Suppressor macrophage treated with lipopolysaccharide for 1 hour (primary cell): ENCODE measurements around the gene RP9.
A peak's percentile ranks its signal among the peaks of the same experiment; 100 is the strongest.
"Not testable (repeated sequence)": the region's sequence is repeated elsewhere in the genome, so short reads cannot be mapped to it uniquely, and the experiment has no call there.

Experiments used
- DNase-seq, 3 donors: peaks; one replicate each; pipeline ENCODE4 v3.0.0-alpha.2; 2020 to 2022

RP9 gene

DNA sequence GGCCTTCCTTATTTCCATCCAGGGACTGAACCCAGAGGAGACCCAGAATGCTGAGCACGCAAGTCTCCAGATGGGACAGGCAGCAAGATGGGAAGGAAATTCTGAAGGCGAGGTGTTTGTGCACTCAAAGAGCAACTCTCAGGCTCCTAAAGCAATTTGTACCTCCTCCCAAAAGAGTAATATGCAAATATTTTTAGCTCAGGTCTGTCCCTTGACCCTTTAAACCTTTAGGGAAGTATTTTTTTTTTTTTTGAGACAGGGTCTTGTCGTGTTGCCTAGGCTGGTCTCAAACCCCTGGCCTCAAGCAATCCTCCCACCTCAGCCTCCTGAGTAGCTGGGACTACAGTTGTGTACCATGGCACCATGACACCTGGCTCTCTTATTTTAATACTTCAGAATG is 8.4 kb downstream of the RP9 start:
- DNase-seq = no peak

DNA sequence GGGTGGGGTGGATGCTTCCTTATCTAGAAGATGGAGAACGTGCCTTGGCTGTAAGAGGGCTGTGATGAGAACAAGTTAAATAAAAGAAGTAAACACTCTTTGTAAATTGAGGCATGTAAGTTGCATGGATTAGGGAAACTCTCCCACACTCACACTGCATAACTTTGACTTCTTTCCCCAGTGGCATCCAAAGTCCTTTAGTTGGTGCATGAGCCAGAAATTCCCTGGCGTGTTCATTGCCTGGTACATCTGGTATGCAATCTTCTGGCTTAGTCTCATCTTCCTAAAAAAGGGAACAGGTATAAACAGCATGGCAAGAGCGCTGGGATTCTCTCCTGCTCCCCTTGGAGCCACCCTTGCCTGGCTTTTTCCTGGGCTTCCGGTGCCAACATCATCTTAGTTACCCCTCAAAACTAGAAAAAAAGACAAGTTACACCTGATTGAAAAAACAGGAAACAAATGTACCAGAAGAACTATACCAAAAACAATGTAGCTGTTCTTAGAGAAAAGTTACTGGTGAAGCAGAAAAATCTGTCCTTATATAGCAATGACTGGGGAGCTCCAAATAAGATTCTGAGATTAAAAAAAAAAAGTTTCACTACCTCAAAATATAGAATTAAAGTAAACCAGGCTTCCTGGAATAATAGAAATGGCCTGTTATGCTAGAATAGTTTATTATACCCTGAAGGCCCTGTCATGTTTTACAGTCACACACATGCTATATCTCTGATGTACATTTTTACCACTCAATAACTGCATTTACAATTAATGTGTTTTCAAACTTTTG is 9.9 kb downstream of the RP9 start:
- no peak for DNase-seq

DNA sequence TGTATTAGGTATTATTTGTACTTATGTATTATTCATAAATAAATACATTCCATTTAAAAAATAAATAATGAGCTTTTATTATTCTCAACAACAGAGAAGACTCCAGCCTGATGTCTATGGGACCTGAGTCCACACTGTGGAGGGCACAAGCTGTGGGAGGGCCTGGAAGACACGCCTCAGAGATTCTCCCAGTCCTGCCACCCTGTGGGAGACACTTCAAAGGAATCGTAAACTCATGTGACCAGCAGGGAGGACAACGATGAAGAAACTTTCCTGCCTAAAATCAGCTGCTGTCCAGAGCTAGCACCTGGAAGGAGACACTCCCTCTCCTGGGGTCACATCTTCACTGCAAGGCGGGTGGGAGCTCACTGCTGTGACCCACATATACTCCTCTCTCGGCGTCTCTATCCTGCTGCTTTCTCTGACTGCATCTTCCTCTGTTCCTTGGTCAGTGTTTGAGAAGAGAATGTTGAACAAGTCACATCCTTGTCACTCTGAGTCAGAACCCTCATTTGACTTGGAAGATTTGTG is 14.4 kb downstream of the RP9 start:
- DNase-seq = not testable (repeated sequence)

DNA sequence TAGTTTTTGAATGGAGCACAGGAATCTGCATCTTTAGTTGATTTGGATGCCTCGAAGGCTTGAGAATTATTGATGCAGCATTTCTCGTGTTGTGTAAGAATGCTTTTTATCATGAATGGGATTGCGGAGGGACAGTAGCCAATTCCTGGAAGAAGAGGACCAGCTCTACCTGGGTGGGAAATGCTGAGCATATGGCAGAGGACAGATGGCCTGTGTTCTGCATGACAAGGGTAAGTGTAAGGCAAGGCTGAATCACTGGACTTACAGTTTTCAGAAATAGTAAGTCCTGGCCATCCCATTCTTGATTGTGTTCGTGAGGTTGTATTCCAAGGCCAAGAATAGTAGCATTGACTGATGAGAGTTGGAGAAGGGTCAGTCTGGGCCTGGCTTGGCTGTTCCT is 15.9 kb downstream of the RP9 start:
- no peak for DNase-seq

DNA sequence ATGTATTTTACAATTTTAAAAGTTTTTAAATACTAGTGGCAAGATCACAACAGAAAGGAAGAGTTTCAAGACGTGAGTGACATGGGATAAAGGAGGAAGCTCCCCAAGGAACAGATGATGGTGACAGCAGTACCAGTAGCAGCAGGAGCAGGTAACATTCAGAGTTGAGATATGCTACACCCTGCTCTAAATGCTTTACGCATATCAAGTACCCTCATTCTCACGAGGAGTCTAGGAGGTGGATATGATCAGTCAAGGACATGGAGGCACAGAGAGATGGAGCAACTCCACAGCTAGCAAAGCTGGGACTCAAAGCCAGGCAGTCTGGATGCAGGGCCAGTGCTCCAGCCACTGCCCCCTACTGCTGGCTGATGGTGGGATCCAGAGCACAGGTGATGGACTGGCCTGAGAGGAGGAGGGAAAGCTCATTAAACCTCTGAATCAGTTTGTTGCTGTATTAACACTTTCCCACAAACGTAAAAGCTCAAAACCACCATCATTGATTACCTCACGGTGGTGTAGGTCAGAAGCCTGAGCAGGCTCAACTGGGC is 17.5 kb downstream of the RP9 start:
- no peak for DNase-seq

DNA sequence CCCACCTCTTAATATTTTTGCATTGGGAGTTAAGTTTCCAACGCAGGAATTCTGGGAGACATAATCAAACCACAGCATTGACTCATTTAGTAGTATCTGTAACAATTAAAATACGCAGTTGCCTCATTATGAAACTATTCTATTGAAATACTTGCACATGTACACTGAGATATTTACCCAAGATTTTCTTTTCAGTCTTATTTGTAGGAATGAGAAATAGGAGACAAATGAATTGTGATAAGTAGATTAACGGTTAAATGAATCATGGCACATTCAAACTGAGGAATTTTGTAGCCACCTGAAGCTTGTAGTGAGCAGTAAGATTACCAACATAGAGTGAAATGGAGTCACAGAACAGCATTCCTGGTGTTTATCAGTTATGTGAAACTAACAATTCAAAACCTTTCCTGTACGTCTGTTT is 18.1 kb downstream of the RP9 start:
- DNase-seq = no peak

DNA sequence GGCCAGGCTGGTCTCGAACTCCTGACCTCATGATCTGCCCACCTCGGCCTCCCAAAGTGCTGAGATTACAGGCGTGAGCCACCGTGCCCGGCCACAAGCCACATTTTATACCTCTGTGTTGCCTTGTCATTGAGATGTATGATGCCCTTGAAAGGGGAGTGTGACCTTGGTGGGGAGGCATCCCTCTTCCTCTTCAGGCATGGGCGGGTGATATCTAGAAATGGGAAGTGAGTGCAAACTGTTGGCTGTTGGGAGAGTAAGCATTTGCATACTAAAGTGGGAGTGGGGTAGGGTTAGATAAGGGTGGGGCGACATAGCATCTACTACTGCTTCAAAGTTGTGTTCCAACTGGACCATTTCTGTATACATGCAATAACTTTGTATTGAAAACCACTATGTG is 20.1 kb downstream of the RP9 start:
- DNase-seq = no peak

DNA sequence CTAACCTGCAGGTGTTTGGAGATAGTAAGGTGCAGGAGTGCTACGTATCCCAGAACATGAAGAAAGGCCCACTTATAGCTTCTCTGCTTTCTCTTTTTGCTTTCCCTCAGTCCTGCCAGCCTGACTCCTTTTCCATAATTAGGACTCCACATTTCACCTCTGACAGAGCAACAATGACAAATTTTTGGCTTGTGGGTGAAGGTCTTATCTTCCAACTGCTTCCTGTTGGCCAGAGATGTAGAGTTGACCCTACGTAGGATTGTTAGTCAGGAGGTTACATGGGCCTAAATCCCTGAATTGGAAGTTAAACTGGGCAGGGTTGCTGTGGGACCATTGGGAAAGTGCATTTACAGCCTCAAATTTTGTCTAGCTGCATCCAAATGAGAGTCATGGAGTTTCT is 21.3 kb downstream of the RP9 start:
- no peak for DNase-seq

DNA sequence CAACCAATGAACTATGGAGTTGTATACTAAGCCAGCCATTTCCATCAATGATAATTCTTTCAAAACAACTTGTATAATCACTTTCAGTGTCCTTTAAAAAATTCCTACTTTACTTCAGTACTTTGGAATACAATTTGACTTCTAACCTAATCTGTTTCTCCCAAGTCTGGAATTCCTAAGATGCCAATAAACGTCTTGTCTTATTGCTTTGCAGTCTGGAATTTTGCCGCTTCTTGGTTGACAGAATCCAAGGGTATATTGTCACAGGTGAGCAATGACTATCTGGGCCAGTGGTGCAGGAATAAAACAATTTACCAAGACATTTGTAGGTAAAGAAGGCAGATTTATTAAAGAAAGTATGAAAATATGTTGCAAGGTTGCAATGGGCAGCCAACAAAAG is 21.8 kb downstream of the RP9 start:
- no peak for DNase-seq

DNA sequence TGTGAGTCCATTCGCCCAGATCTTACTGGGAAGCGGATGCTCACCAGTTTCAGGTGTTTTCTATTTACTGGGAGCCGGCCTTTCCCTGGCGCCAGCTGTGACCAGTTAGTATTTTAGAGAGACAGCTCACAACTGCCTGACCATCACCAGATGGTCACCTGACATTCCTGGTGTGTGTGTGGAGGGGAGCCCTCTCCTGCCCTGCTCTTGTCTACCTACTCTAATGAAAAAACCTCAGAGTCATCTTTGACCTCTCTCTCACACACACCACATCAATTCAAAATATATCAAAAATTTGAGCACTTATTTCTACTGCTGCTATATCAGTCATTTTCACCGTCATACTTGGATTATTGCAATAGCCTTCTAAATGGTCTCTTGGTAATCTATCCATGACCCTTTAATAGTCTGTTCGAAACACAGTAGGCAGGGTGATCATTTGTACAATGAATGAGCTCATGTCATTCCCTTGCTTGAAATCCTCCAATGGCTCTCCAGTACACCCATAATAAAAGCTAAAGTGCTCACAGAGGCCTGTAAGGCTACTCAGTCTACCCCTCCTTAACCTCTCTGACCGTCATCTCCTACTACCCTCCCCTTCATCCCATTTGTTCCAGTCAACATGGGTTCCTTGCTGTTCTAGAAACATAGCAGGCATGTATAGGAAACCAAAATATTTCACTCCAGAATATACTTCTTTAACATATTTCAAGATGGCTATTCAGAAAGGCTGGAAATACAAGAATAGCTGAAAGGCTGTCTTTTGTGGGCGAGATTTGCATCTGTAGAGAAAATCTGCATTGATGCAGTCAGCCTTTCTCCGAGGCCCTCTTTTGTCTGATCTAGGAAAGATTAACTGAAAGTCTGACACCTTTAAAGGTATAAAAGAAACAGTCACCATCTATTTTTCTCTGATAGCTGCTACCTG is 29.2 kb downstream of the RP9 start:
- no peak for DNase-seq

DNA sequence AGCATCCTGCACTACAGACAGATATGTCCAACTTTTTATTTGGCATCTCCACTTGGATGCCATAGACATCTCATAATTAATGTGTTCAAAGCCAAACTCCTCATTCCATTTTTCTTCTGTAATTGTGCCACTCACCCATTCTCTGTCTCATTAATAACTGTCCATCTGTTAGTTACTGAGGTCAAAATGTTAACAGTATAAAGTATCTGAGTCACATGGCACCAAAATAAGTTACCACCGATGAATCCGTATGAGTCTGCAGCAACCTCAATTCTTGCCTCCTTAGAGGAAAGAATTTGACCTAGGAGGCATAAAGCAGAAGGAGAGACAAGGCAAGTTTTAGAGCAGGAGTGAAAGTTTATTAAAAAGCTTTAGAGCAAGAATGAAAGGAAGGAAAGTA is 30.1 kb downstream of the RP9 start:
- no peak for DNase-seq

DNA sequence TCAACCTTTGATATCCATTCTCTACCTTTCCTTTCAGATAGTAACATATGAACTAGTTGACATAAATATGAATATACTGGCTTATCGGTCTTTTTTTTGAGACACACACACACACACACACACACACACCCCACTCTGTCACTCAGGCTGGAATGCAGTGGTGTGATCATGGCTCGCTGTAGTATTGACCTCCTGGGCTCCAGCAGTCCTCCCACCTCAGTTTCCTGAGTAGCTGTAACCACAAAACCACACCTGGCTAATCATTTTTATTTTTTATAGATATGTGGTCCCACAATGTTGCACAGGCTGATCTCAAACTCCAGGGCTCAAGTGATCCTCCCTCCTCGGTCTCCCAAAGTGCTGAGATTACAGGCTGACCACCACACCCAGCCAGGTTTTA is 32.5 kb downstream of the RP9 start:
- no peak for DNase-seq

DNA sequence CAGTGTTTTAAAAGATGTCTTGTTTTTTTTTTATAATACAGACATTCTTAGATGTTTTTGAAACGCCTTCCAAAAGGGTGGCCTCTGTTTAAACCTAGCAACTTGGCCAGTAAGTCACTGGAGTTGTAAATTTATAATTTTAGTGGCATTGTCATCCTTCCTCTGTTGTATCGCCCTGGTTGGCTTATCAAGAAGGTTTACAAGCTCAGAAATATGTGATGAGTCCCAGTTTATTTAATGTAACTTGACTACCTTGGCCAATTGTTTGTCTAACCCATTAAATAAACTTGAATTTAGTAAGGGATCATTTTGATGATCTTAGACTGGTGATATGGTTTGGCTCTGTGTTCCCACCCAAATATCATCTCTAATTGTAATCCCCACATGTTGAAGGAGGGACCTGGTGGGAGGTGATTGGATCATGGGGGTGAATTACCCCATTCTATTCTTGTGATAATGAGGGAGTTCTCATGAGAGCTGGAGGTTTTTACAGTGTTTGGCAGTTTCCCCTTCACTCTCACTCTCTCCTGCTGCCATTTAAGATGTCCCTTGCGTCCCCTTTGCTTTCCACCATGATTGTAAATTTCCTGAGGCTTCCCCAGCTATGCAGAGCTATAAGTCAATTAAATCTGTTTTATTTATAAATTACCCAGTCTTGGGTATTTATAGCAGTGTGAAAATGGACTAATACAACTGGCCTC is 33.2 kb downstream of the RP9 start:
- DNase-seq = no peak

DNA sequence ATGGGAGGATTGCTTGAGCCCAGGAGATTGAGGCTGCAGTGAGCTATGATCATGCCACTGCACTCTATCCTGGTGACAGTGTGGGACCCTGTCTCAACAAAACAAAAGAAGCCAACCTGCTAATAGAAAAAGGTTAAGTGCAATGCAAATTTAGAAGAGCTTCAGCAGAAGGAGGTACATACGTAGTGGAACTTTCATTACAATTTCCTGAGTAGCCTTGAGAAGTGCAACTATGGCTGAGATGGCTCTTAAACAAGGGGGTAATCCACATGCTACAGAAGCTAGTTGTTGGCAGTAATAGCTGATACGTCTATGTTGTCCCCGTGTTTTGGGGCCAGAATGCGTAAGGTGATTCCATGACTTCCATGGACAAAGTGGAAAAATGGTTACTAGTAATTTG is 36.0 kb downstream of the RP9 start:
- DNase-seq = no peak

DNA sequence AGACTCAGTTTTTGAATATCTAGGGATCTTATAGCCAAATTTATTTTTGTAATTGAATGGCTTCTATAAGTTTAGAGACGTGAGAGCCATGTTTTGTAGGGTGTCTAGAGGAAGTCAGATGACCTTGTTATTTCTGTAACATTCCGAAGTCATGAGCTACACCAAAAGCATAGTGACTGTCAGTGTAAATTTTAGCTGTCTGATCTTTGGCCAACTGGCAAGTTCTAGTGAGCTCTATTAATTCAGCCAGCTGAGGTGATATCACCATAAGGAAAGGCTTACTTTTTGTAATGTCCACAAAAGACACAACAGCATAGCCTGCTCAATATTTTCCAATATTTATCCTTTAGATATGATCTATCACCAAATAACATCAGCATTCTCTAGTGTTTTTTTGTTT is 36.7 kb downstream of the RP9 start:
- no peak for DNase-seq

DNA sequence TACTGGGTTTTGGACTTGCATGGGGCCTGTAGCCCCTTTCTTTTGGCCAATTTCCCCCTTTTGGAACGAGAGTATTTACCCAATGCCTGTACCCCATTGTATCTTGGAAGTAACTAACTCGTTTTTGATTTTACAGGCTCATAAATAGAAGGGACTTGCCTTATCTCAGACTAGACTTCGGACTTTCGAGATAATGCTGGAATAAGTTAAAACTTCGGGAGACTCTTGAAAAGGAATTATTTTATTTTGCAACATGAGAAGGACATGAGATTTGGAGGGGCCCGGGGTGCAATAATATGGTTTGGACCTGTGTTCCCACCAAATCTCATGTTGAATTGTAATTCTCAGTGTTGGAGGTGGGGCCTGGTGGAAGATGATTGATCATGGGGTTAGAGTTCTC is 38.4 kb downstream of the RP9 start:
- no peak for DNase-seq

DNA sequence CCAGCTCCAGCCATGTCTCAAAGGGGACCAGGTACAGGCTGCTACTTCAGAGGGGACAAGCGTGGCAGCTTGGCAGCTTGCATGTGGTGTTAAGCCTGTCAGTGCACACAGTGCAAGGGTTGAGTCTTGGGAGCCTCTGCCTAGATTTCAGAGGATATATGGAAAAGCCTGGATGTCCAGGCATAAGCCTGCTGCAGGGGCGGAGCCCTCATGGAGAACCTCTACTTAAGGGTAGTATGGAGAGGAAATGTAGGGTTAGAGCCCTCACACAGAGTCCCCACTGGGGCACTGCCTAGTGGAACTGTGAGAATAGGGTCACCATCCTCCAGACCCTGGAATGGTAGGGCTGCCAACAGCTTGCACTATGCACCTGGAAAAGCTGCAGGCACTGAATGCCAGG is 38.9 kb downstream of the RP9 start:
- no peak for DNase-seq

DNA sequence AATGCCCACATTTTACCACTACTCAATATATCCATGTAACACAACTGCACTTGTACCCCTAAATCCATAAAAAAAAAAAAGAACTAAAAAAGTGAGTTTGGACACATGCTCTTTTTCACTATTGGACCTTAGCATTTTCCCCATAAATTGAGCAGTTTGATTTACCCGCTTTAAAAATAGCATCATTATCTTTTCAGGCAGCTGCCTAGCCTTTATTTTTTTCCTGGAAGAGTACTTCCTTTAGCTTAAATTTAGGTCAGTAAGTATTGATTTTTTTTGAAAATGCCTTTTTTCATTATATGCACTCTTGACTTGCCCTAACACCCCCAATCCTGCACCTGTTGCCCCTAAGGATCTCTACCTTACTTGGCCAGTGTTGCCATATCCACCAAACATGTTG is 41.3 kb downstream of the RP9 start:
- no peak for DNase-seq

DNA sequence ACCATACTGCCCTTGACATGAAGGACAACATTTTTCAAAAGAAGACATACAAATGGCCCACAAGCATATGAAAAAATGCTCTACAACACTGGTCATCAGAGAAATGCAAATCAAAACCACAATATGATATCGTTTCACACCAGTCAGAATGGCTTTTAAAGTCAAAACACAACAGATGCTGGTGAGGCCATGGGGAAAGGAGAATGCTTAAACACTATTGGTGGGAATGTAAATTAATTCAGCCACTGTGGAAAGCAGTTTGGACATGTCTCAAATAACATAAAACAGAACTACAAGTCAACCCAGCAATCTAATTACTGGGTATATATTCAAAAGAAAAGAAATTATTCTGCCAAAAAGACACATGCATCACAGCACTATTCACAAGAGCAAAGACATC is 42.4 kb downstream of the RP9 start:
- no peak for DNase-seq

DNA sequence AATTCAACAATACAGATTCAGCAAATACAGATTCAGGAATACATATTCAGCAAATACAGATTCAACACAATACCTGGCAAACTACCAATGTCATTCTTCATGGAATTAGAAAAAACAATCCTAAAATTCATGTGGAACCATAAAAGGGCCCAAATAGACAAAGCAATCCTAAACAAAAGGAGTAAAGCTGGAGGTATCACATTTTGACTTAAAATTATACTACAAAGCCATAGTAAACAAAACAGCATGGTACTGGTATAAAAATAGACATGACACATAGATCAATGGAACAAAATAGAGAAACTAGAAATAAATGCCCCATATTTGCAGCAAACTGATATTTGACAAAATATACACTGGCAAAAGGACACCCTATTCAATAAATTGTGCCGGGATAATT is 43.2 kb downstream of the RP9 start:
- DNase-seq = no peak

DNA sequence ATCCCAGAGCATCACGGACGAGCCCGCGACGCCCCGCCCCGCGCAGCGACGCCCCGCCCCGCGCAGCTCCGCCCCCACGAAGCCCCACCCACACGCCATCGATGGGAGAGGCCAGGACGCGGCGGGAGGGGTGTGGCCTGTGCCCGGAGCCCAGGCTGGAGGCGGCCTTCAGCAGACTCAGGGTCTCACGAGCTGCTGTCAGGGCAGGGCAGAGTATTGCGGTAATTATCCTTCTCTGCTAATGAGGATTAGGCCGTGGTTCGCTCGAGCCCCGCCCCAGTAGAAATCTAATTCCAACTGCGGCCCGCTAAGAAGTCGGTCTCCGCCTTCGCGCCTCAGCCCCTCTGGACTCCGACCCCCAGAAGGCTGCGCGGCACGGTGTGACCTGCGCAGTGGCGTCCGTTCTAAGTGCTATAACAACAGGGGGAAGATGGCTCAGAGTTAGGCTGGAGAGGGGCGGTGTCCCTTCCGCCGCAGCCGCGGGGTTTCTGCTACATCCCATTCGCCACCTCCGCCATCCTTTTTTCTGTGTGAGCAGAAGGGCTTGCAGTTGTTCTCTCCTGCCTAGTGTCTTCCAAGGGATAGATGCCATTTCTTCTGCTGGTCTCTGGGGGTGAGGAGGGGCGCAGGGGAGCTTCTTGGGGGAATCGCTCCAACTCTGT is 46.3 kb downstream of the RP9 start:
- peak; percentile 96 to 99 (median 96) for DNase-seq

DNA sequence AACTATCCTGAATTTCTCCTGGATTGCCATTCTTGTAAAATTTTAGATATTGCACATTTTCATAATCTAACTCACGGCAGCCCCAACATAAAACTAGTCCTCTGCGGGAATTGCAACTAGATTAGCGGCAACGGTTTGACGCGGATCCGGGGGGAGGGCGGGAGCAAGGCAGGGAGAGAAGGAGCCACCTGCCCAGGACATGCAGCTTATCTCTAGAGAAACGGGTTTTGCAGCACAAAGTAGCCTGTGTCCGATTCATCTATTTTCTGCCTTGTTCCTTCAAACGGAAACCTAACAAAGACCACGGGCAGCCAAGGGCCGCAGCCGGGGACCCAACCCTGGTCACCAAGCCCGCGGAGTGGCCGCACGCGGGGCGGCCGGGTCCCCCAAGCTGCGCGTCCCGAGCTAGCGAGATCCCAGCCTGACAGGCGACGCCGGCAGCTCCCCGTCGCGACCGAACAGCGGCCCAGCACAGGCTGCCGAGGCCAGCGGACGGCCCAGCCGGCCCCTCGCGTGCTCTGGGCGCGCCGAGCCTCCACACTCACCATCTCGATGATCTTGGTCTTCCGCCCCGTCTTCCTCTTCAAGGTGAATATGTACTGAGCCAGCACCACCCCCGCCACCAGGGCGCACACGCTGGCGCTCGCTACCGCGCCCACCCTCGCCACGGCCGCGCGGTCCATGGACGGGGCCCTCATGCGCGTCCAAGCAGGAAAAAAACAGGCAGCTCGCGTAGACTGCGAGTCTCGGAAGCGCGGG is 47.0 kb downstream of the RP9 start, which contains the start of gene NT5C3A:
Gene NT5C3A, minus strand, starts transcription at position 754 of the 759 bp plus-strand sequence. Its CDS starts 71 bp downstream, at position 683.
- DNase-seq = peak in 2 of 3 donors; percentile 34 to 39
